H9 (cell line): ENCODE results near the gene XPA. TPM values are rescaled to one million over a fixed set of nuclear protein-coding genes. Genes with fewer than 3 reads are reported as not detected.

Experiments used
- DNase-seq: peaks from one replicate; pipeline ENCODE4 v3.0.0-alpha.2; 2017
- H2AFZ ChIP-seq: one replicate; pipeline ENCODE4 v1.6.1; 2013; ENCODE audit warnings: mild to moderate bottlenecking, low read length, control low read depth, moderate library complexity
- H2AK5ac ChIP-seq: 2 replicates; pipeline ENCODE4 v1.6.1; 2013; ENCODE audit warnings: low read length, control low read depth, mixed read lengths; ENCODE audit not compliant: insufficient read length
- H2BK120ac ChIP-seq: one replicate; pipeline ENCODE4 v1.6.1; 2013; ENCODE audit warnings: low read depth, mild to moderate bottlenecking, low read length, control low read depth, inconsistent platforms; ENCODE audit not compliant: poor library complexity, severe bottlenecking
- H2BK12ac ChIP-seq: 2 replicates; pipeline ENCODE4 v1.6.1; 2013; ENCODE audit warnings: low read length, control low read depth, mixed read lengths, low read depth; ENCODE audit not compliant: insufficient read length
- H2BK15ac ChIP-seq: 2 replicates; pipeline ENCODE4 v1.6.1; 2013; ENCODE audit warnings: low read depth, low read length, control low read depth
- H2BK20ac ChIP-seq: one replicate; pipeline ENCODE4 v1.6.1; 2013; ENCODE audit warnings: low read depth, mild to moderate bottlenecking, low read length, control low read depth, inconsistent platforms; ENCODE audit not compliant: poor library complexity, severe bottlenecking
- H2BK5ac ChIP-seq: 2 replicates; pipeline ENCODE4 v1.6.1; 2013; ENCODE audit warnings: low read length, control low read depth, mixed read lengths; ENCODE audit not compliant: insufficient read length
- H3K14ac ChIP-seq: 2 replicates; pipeline ENCODE4 v1.6.1; 2013; ENCODE audit warnings: low read length, control low read depth; ENCODE audit not compliant: insufficient read depth
- H3K18ac ChIP-seq: 2 replicates; pipeline ENCODE4 v1.6.1; 2013; ENCODE audit warnings: low read depth, mild to moderate bottlenecking, mixed read lengths, low read length, control low read depth; ENCODE audit not compliant: insufficient read length
- H3K23ac ChIP-seq: 2 replicates; pipeline ENCODE4 v1.6.1; 2013; ENCODE audit warnings: low read length, control low read depth, mixed read lengths, low read depth; ENCODE audit not compliant: insufficient read length
- H3K23me2 ChIP-seq: 2 replicates; pipeline ENCODE4 v1.6.1; 2013; ENCODE audit warnings: low read depth, mild to moderate bottlenecking, mixed read lengths, low read length, control low read depth; ENCODE audit not compliant: insufficient read length, poor library complexity, severe bottlenecking
- H3K27ac ChIP-seq: 2 replicates; pipeline ENCODE4 v1.5.1; 2013; ENCODE audit warnings: low read length, control low read depth, mixed read lengths, low read depth; ENCODE audit not compliant: insufficient read length
- H3K27me3 ChIP-seq: 2 replicates; pipeline ENCODE4 v1.6.1; 2013; ENCODE audit warnings: low read length, control low read depth, inconsistent platforms; ENCODE audit not compliant: insufficient read depth
- H3K4ac ChIP-seq: 2 replicates; pipeline ENCODE4 v1.6.1; 2013; ENCODE audit warnings: low read depth, mild to moderate bottlenecking, control low read depth, inconsistent platforms, low read length, moderate library complexity
- H3K4me1 ChIP-seq: 2 replicates; pipeline ENCODE4 v1.6.1; 2013; ENCODE audit warnings: low read length, control low read depth, inconsistent platforms; ENCODE audit not compliant: insufficient read depth
- H3K4me2 ChIP-seq: 2 replicates; pipeline ENCODE4 v1.6.1; 2013; ENCODE audit warnings: low read length, control low read depth, mixed read lengths; ENCODE audit not compliant: insufficient read length, insufficient read depth
- H3K56ac ChIP-seq: 2 replicates; pipeline ENCODE4 v1.6.1; 2013; ENCODE audit warnings: low read depth, mild to moderate bottlenecking, mixed read lengths, low read length, control low read depth; ENCODE audit not compliant: insufficient read length
- H3K79me1 ChIP-seq: 2 replicates; pipeline ENCODE4 v1.6.1; 2013; ENCODE audit warnings: low read depth, mild to moderate bottlenecking, moderate library complexity, low read length, control low read depth, inconsistent platforms; ENCODE audit not compliant: insufficient read depth, poor library complexity, severe bottlenecking
- H3K79me2 ChIP-seq: 2 replicates; pipeline ENCODE4 v1.6.1; 2013; ENCODE audit warnings: low read length, control low read depth, inconsistent platforms; ENCODE audit not compliant: insufficient read depth
- H3K9ac ChIP-seq: 2 replicates; pipeline ENCODE4 v1.6.1; 2013; ENCODE audit warnings: low read length, control low read depth, mixed read lengths; ENCODE audit not compliant: insufficient read length; ENCODE audit errors: extremely low read depth
- H3K9me3 ChIP-seq: one replicate; pipeline ENCODE4 v1.6.1; 2013; ENCODE audit warnings: low read depth, low read length, inconsistent platforms; ENCODE audit not compliant: control insufficient read depth
- H3T11ph ChIP-seq: one replicate; pipeline ENCODE4 v1.6.1; 2013; ENCODE audit warnings: mild to moderate bottlenecking, low read length, control low read depth, inconsistent platforms
- H4K20me1 ChIP-seq: one replicate; pipeline ENCODE4 v1.6.1; 2013; ENCODE audit not compliant: control insufficient read depth, insufficient read length, insufficient read depth
- H4K5ac ChIP-seq: 2 replicates; pipeline ENCODE4 v1.6.1; 2013; ENCODE audit warnings: low read depth, mild to moderate bottlenecking, mixed read lengths, low read length, control low read depth; ENCODE audit not compliant: insufficient read length
- H4K8ac ChIP-seq: replicated peaks from 2 replicates; pipeline ENCODE4 v1.6.1; 2013; ENCODE audit warnings: low read length, control low read depth, mixed read lengths, low read depth; ENCODE audit not compliant: insufficient read length
- H4K91ac ChIP-seq: 2 replicates; pipeline ENCODE4 v1.6.1; 2013; ENCODE audit warnings: low read depth, mild to moderate bottlenecking, moderate library complexity, mixed read lengths, low read length, control low read depth; ENCODE audit not compliant: insufficient read length
- H3K27ac Mint-ChIP-seq, 3 experiments: 2 replicates in 2 of 3; 3 replicates in 1 of 3; pipeline ENCODE4 v1.8.0; 2020 to 2021; ENCODE audit warnings: mixed read lengths in 3 of 3, mild to moderate bottlenecking in 1 of 3, moderate library complexity in 1 of 3
- H3K27me3 Mint-ChIP-seq: 2 replicates; pipeline ENCODE4 v1.8.0; 2021; ENCODE audit warnings: low read depth, mild to moderate bottlenecking, moderate library complexity, mixed read lengths
- H3K36me3 Mint-ChIP-seq, 3 experiments: 2 replicates in 2 of 3; 3 replicates in 1 of 3; pipeline ENCODE4 v1.8.0; 2020 to 2021; ENCODE audit warnings: low read depth in 3 of 3, mixed read lengths in 3 of 3; ENCODE audit not compliant: insufficient read depth in 1 of 3
- H3K4me1 Mint-ChIP-seq, 2 experiments: 2 replicates each; pipeline ENCODE4 v1.8.0; 2020; ENCODE audit warnings: mixed read lengths in 2 of 2
- H3K4me3 Mint-ChIP-seq, 2 experiments: 2 replicates in 1 of 2; 3 replicates in 1 of 2; pipeline ENCODE4 v1.8.0; 2020 to 2021; ENCODE audit warnings: mild to moderate bottlenecking in 2 of 2, mixed read lengths in 2 of 2, moderate library complexity in 1 of 2
- H3K9me3 Mint-ChIP-seq, 2 experiments: 2 replicates in 1 of 2; 3 replicates in 1 of 2; pipeline ENCODE4 v1.8.0; 2020; ENCODE audit warnings: mild to moderate bottlenecking in 2 of 2, mixed read lengths in 2 of 2, moderate library complexity in 1 of 2
- WGBS: extraction: QIAGEN DNeasy Blood & Tissue Kit; methylation state at CpG from one replicate; pipeline ENCODE4 v1.1.7; 2013; ENCODE audit warnings: missing lambda C conversion rate, low lambda C conversion rate, mixed read lengths; ENCODE audit not compliant: insufficient read length; ENCODE audit errors: extremely low coverage; 5-methylcytosine and 5-hydroxymethylcytosine counted together
- total RNA-seq: library from RNA; stranded (reverse); gene quantifications from 2 replicates; pipeline ENCODE4 v1.2.1, GENCODE V29; 2021
- TF ChIP-seq, protein P1 (sequence below): fragments of 200-600 bp; sonication (generic); conservative IDR thresholded peaks from 3 replicates; pipeline ENCODE4 v1.8.0; 2021; ENCODE audit warnings: antibody characterized with exemption, mild to moderate bottlenecking

The XPA gene
- total RNA-seq, 1 experiment from 2014 or later: 6.6 TPM

DNA sequence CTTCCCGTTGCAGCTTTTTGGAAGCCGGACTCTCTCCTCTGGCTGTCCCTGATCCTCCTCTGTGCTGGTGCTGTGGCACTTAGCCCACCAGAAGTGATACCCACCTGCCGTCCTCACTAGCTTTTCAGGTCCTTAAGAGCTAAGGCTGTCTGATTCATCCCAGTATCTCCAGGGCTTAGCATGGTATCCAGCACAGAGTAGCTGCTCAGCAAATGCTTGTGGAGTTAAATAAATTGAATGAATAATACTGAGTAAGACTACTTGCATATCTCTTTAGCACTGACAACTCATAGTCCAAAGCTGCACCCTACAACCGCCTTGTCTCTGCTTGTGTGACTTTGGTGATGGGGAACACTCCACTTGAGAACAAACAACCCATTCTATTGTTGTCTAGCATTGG is 7.7 kb upstream of the XPA start:
- no peak overlapping the region for H3K27ac ChIP-seq
- DNase-seq: no peak
- no peak overlapping the region for H4K5ac ChIP-seq
- H3K27me3 ChIP-seq: no peaks in the 10 kb centered on the region
- H3K56ac ChIP-seq: no peak overlapping the region
- no peak overlapping the region for H3K4me2 ChIP-seq
- no peak overlapping the region for H3K4ac ChIP-seq
- no peaks in the 10 kb centered on the region for H3K9me3 Mint-ChIP-seq
- no peak overlapping the region for H2BK20ac ChIP-seq
- no peak overlapping the region for H3K14ac ChIP-seq
- no CpG with 5 or more reads among the region's 4 CpGs for WGBS
- H3K27me3 Mint-ChIP-seq: peaks cover 42% of the 10 kb centered on the region
- no peaks in the 10 kb centered on the region for H3K4me1 ChIP-seq
- H3K36me3 Mint-ChIP-seq: no peaks in the 10 kb centered on the region
- no peak overlapping the region for H2BK12ac ChIP-seq
- H2AFZ ChIP-seq: no peak overlapping the region
- H4K91ac ChIP-seq: no peak overlapping the region
- no peak overlapping the region for H2BK5ac ChIP-seq
- no peak overlapping the region for H2AK5ac ChIP-seq
- H3K9me3 ChIP-seq: no peaks in the 10 kb centered on the region
- H2BK120ac ChIP-seq: no peak overlapping the region
- no peak overlapping the region for H3K18ac ChIP-seq
- H3K27ac Mint-ChIP-seq: no peak overlapping the region
- H3K79me1 ChIP-seq: no peaks in the 10 kb centered on the region
- H3K9ac ChIP-seq: no peak overlapping the region
- TF ChIP-seq, protein P1, sequence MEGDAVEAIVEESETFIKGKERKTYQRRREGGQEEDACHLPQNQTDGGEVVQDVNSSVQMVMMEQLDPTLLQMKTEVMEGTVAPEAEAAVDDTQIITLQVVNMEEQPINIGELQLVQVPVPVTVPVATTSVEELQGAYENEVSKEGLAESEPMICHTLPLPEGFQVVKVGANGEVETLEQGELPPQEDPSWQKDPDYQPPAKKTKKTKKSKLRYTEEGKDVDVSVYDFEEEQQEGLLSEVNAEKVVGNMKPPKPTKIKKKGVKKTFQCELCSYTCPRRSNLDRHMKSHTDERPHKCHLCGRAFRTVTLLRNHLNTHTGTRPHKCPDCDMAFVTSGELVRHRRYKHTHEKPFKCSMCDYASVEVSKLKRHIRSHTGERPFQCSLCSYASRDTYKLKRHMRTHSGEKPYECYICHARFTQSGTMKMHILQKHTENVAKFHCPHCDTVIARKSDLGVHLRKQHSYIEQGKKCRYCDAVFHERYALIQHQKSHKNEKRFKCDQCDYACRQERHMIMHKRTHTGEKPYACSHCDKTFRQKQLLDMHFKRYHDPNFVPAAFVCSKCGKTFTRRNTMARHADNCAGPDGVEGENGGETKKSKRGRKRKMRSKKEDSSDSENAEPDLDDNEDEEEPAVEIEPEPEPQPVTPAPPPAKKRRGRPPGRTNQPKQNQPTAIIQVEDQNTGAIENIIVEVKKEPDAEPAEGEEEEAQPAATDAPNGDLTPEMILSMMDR: no peak
- no peaks in the 10 kb centered on the region for H3K23me2 ChIP-seq
- H3K4me3 Mint-ChIP-seq: no peak overlapping the region
- no peak overlapping the region for H3T11ph ChIP-seq
- H4K8ac ChIP-seq: no peak overlapping the region
- H3K79me2 ChIP-seq: no peaks in the 10 kb centered on the region
- H2BK15ac ChIP-seq: no peak overlapping the region
- H4K20me1 ChIP-seq: no peaks in the 10 kb centered on the region
- H3K4me1 Mint-ChIP-seq: peaks cover 0 to 6% of the 10 kb centered on the region in 2 experiments; a peak in 1 of 4 replicates
- no peak overlapping the region for H3K23ac ChIP-seq
